ENCODE data around the gene LGALSL.

Gene LGALSL

DNA sequence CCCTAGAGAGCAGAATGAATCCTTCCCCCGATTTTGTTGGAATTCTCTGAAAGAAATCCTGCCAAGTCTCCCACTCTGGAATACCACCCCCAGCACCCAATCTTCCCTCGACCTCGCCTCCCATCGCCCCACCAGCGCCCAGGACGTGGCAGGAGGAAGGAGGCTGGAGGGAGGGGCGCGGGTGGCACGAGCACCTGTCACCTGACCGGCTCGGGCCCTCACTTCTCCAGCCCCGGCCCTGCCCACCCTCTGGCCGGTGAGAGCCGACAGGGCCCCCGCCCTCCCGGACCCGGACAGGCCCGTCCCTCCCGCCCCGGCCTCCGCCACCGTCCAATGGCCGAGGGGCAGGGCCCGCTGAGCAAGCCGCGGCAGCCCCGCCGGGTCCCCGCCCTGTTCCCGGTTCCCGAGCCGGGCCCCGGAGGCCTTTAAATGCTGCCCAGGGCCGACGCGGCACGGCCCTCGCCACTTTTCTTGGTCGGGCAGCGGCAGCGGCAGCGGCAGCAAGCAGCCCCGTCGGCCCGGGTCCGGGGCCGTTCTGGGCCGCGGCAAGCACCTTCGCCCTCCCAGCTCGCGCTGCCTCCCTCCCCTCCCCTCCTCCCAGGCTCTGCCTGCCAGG lies at the start of gene LGALSL:
Gene LGALSL (plus strand): TSS at position 393 of the 616 bp plus-strand sequence. CDS start 384 bp downstream, outside the sequence.
- Histone ChIP-seq H3K27ac (peak within 1 kb of the TSS; percentile 11; the same call in 1 of the 2 replicates), H3K9me3 (no peaks in the 10 kb centered on the region), H4K20me1 (no peaks in the 10 kb centered on the region), H3K36me3 (no peaks in the 10 kb centered on the region), H3K4me2 (peak within 1 kb of the TSS; percentile 94), H3K9ac (peak within 1 kb of the TSS; percentile 71), H3K4me3 (peak within 1 kb of the TSS; percentile 76), H3K27me3 (peaks cover 19% of the 10 kb centered on the region), H3K4me1 (peaks cover 21% of the 10 kb centered on the region)
- TF ChIP-seq Cebpa-rat (IDR thresholded peaks at IDR 0.05) = no peak

DNA sequence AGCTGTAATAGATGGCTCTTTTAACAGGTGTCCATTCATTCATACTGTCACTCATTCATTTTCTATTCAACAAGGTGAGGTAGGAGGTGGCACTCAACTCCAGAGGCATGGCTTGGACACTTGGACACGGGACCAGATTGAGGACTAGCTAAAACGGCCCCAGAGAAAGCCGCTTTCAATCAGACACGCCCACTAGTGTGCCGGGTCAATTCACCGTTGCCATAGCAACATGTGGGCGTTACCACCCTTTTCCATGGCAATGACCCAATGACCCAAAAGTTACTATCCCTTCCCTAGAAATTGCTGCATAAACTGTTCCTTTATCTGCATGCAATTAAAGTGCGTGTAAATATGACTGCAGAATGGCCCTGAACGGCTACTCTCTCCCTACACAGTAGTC lies 49.2 kb upstream of the LGALSL start:
- Histone ChIP-seq H3K4me2 (peak overlapping the region; percentile 80), H3K27ac (peak overlapping the region; percentile 91)

DNA sequence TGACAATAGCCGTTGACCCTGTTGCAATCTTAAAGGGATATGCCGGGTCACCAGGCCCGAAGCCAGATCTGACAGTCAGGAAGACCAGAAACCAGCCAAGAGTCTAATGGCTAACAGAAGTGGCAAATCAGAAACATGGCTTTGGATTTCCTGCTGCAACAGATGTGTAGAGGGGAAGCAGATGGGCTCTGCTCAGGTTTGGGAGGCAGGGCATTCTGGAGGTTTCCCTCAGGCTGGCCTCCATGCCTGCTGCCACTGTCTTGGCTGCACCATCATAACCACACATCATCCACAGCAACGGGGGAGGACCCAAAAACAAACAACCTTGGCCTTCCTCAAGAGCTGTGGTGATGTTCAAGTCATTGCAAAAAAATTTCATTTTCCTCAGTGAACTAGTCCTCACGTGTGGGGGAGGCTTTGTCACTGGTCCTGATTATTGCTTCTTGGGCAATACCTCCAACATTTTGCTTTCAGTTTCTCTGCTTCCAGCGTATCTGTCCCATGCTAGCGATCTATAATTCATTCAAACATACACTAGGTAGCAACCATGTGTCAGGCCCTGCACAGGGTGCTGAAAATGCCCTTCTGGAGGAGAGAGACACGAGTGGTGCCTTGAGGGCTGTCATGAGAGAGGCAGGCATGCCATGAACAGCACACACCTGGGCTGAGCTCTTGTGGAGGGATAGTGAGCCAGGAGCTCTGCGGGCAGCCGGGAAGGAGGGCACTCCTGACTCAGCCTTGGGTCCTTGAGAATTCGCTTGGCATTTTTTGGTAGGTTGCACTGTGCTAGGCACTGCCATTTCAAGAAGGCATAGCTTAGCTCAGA lies 48.2 kb upstream of the LGALSL start:
- peaks cover 9% of the 10 kb centered on the region for H3K9me3 ChIP-seq
- no peak overlapping the region for H3K4me2 ChIP-seq
- H3K36me3 ChIP-seq = no peaks in the 10 kb centered on the region
- no peak overlapping the region for H3K27ac ChIP-seq
- peaks cover 32% of the 10 kb centered on the region for H3K4me1 ChIP-seq
- TF ChIP-seq Cebpa-rat (IDR thresholded peaks at IDR 0.05) = no peak
- H3K4me3 ChIP-seq = no peak overlapping the region
- no peaks in the 10 kb centered on the region for H3K27me3 ChIP-seq
- H3K9ac ChIP-seq = no peak overlapping the region
- H4K20me1 ChIP-seq = no peaks in the 10 kb centered on the region

More for the DNA sequence above, 49.2 kb upstream of the LGALSL start:
- no peaks in the 10 kb centered on the region for H3K36me3 ChIP-seq
- H3K27me3 ChIP-seq = no peaks in the 10 kb centered on the region
- H3K9ac ChIP-seq = no peak overlapping the region; the same call in 1 of the 2 replicates
- H3K9me3 ChIP-seq = peaks cover 9% of the 10 kb centered on the region
- peaks cover 32% of the 10 kb centered on the region for H3K4me1 ChIP-seq
- TF ChIP-seq Cebpa-rat (IDR thresholded peaks at IDR 0.05) = no peak
- no peaks in the 10 kb centered on the region for H4K20me1 ChIP-seq
- H3K4me3 ChIP-seq = peak overlapping the region; percentile 46; the same call in 1 of the 2 replicates

DNA sequence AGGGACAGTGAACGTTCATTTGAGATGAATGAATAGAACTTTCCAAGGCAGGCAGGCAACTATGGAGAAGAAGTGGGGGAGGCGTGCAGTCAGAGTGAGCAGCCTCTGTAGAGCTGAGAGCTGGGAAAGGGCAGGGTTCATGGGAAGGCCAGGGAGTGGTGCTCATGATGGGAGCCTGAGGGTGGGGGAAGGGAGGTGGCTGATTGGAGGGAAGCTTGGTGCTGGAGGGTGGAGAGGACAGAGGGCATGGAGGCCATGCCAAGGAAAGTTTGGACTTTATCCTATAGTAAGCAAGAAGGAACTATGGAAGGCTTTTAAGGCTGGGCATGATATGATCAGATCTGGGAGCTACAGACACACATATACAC lies 47.6 kb upstream of the LGALSL start:
- H4K20me1 ChIP-seq = no peaks in the 10 kb centered on the region
- peaks cover 9% of the 10 kb centered on the region for H3K9me3 ChIP-seq
- peaks cover 32% of the 10 kb centered on the region for H3K4me1 ChIP-seq
- no peak overlapping the region for H3K27ac ChIP-seq
- TF ChIP-seq Cebpa-rat (IDR thresholded peaks at IDR 0.05) = no peak
- H3K4me2 ChIP-seq = no peak overlapping the region
- no peaks in the 10 kb centered on the region for H3K36me3 ChIP-seq
- H3K27me3 ChIP-seq = no peaks in the 10 kb centered on the region
- no peak overlapping the region for H3K9ac ChIP-seq
- H3K4me3 ChIP-seq = no peak overlapping the region

- Histone ChIP-seq H3K27ac (no peak overlapping the region), H3K27me3 (no peaks in the 10 kb centered on the region), H3K4me3 (no peak overlapping the region), H3K4me2 (no peak overlapping the region), H4K20me1 (no peaks in the 10 kb centered on the region), H3K9ac (no peak overlapping the region), H3K4me1 (peaks cover 27% of the 10 kb centered on the region), H3K36me3 (no peaks in the 10 kb centered on the region), H3K9me3 (peaks cover 9% of the 10 kb centered on the region)
- no peak for TF ChIP-seq Cebpa-rat (IDR thresholded peaks at IDR 0.05)
Measured at GRCh38 chr2:64408031-64408430, 45.9 kb upstream of the LGALSL start.

GRCh38 chr2:64410671-64411070 lies 43.3 kb upstream of the LGALSL start:
- Histone ChIP-seq H3K36me3 (no peaks in the 10 kb centered on the region), H3K4me3 (no peak overlapping the region), H3K9me3 (peaks cover 9% of the 10 kb centered on the region), H3K4me1 (peaks cover under 1% of the 10 kb centered on the region; the same call in 1 of the 2 replicates), H4K20me1 (no peaks in the 10 kb centered on the region), H3K27me3 (no peaks in the 10 kb centered on the region), H3K4me2 (no peak overlapping the region), H3K9ac (no peak overlapping the region), H3K27ac (no peak overlapping the region)
- TF ChIP-seq Cebpa-rat (IDR thresholded peaks at IDR 0.05) = no peak

DNA sequence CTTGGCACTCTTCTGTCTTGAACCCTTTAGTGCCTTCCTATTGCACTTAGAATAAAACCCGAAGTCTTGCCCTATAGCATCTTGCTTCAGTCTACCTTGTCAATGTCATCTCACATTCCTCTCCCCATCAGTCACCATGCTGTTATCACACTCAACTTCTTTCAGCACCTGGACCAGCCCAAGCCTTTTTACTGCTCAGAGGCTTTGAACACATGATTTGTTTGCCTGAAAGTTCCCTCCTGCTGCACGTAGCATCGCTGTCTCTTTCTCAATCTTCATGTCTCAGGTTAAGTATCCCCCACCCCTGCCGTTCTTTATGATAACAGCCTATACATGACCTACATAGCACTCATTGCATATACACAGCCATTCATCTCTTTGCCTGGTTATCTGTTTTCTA lies 41.3 kb upstream of the LGALSL start:
- H3K9ac ChIP-seq = no peak overlapping the region
- peaks cover 9% of the 10 kb centered on the region for H3K9me3 ChIP-seq
- no peak overlapping the region for H3K4me3 ChIP-seq
- H3K4me2 ChIP-seq = no peak overlapping the region
- no peaks in the 10 kb centered on the region for H4K20me1 ChIP-seq
- H3K4me1 ChIP-seq = no peaks in the 10 kb centered on the region
- no peak overlapping the region for H3K27ac ChIP-seq
- H3K36me3 ChIP-seq = no peaks in the 10 kb centered on the region
- no peak for TF ChIP-seq Cebpa-rat (IDR thresholded peaks at IDR 0.05)
- no peaks in the 10 kb centered on the region for H3K27me3 ChIP-seq

DNA sequence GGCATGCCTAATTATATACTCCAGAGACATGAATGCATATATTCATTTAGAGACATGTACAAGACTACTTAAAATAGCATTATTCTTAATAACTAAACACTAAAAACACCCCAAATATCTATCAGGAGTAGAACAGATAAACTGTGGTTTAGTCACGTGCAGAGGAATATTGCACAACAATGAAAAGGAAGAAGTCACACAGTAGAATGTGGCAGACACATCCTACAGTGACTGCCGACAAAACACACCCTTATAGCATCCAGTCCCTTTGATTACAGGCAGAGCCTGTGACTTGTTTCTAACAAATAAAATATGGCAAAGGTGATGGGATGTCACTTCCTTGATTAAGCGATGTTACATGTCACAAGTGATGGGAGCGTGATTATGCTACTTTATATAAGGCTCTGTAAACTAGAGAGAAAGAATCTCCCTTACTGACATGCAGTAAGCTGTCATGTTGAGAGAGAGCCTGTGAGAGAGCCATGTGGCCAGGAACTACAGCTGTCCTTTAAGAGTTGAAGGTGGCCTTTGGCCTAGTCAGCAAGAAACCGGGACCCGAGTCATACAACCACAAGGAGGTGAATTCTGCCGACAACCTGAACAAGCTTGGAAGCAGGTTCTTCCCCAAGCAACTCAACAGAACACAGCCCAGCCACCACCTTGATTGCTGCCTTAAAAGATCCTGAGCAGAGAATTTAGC lies 39.1 kb upstream of the LGALSL start:
- no peak overlapping the region for H3K27ac ChIP-seq
- no peak for TF ChIP-seq Cebpa-rat (IDR thresholded peaks at IDR 0.05)
- H3K4me2 ChIP-seq = no peak overlapping the region
- H3K4me1 ChIP-seq = no peaks in the 10 kb centered on the region
- no peaks in the 10 kb centered on the region for H3K27me3 ChIP-seq
- no peaks in the 10 kb centered on the region for H3K9me3 ChIP-seq
- no peaks in the 10 kb centered on the region for H3K36me3 ChIP-seq
- H3K9ac ChIP-seq = no peak overlapping the region
- H3K4me3 ChIP-seq = no peak overlapping the region
- no peaks in the 10 kb centered on the region for H4K20me1 ChIP-seq

DNA sequence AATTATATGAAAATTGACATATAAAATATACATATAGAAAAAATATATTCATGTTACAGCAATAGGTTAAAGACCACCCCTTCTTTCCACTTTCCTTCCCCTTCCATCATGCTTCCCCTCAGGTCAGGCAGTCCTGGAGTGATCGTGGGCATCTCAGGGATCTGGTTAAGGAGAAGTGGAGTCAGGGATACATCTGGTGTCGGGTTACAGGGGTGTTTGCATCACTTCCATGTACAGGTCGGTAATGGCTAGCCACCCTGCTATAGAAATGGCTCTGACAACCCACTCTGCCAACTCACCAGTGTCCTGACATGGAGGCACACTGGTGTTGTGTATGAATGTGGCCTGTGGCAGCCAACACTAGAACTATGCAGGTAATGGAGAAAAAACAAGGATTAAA lies 36.3 kb upstream of the LGALSL start:
- no peak overlapping the region for H3K9ac ChIP-seq
- H4K20me1 ChIP-seq = no peaks in the 10 kb centered on the region
- TF ChIP-seq Cebpa-rat (IDR thresholded peaks at IDR 0.05) = no peak
- H3K4me3 ChIP-seq = no peak overlapping the region
- no peak overlapping the region for H3K4me2 ChIP-seq
- H3K4me1 ChIP-seq = no peaks in the 10 kb centered on the region
- H3K27ac ChIP-seq = no peak overlapping the region
- no peaks in the 10 kb centered on the region for H3K27me3 ChIP-seq
- no peaks in the 10 kb centered on the region for H3K9me3 ChIP-seq
- H3K36me3 ChIP-seq = no peaks in the 10 kb centered on the region

Measured in BLaER1 (cell line).